Adrenal gland (tissue), 12 donors: ENCODE results near the gene EZH2. TPM values are rescaled to one million over a fixed set of nuclear protein-coding genes. Genes with fewer than 3 reads are reported as not detected.

Experiments
- polyA plus RNA-seq, 3 donors: library from polyadenylated mRNA; stranded (reverse); fragments of 200-250 nt in 2 of 3; fragments of 350-450 nt in 1 of 3; fragmentation: Illumina TruSeq in 1 of 3; extraction: RNeasy Lipid Tissue Mini Kit (QIAGEN cat#74804) in 1 of 3; gene quantifications; one replicate each; pipeline ENCODE4 v1.2.3, GENCODE V29; 2013 to 2014
- small RNA-seq, 2 donors: library from RNA; depleted of rRNA; stranded (forward); fragments of <200 nt; gene quantifications; one replicate each; pipeline ENCODE3, GENCODE V24; 2016
- total RNA-seq, 9 donors: library from RNA; depleted of rRNA in 4 of 9; stranded (reverse); fragments of >200 nt in 4 of 9; fragments of 120-200 nt in 1 of 9; fragmentation: NEBNext Ultra II Directional in 1 of 9; extraction: Animal tissue kit (Norgen Biotek cat#: 25700) in 1 of 9; gene quantifications; one replicate each; pipeline versions ENCODE4 v1.1.0 to v1.2.4, GENCODE V29; 2013 to 2023
- donor health status: healthy with polysubstance abuse.
- donor health status: Bipolar disorder and iron deficiency.
- donor health status: DM: yes; HTN: yes; CAD: no.
- donor health status: DM: no; HTN: no; CAD: no.
- donor health status: DM: no; HTN: no; CAD: no.
- donor health status: DM: yes; HTN: yes; CAD: no.

Gene EZH2
- total and polyA plus RNA-seq, 12 donors, result 0.61 to 11.6 (median 2.3) TPM

Small RNAs within 50 kb of the gene (small RNA-seq; reads per million reads assigned to genes)
- gene RF00017, result 0 reads per million in 2 donors
- gene RN7SL569P, result 0 reads per million in 2 donors
- gene RNU7-20P, result 0 reads per million in 2 donors

Other genes with a start within 250 kb of the EZH2 start
- gene CUL1, start 185.4 kb downstream of the EZH2 start, total RNA-seq, result 10 to 100 TPM; 27.8 to 69.0 (median 39.1) TPM
- gene CUL1, start 185.4 kb downstream of the EZH2 start, polyA plus RNA-seq, result 100 to 1,000 TPM in 1 of 3 donors, 10 to 100 TPM in 2; 20.8 to 106 (median 22.3) TPM
- 100 to 1,000 TPM in 2 of 9 donors, 10 to 100 TPM in 7; 52.1 to 123 (median 71.7) TPM for gene PDIA4, start 144.2 kb upstream of the EZH2 start, total RNA-seq
- 10 to 100 TPM; 19.9 to 91.3 (median 26.1) TPM for gene PDIA4, start 144.2 kb upstream of the EZH2 start, polyA plus RNA-seq
- 10 to 100 TPM in 1 of 9 donors, 1 to 10 TPM in 8; 4.2 to 13.0 (median 5.3) TPM for gene ZNF786, start 206.4 kb upstream of the EZH2 start, total RNA-seq
- gene ZNF786, start 206.4 kb upstream of the EZH2 start, polyA plus RNA-seq, result 1 to 10 TPM; 2.6 to 5.1 (median 3.5) TPM
- 1 to 10 TPM in 8 of 9 donors, under 1 TPM in 1; 0.36 to 3.1 (median 1.5) TPM for gene ZNF425, start 242.0 kb upstream of the EZH2 start, total RNA-seq
- gene ZNF425, start 242.0 kb upstream of the EZH2 start, polyA plus RNA-seq, result 1 to 10 TPM in 2 of 3 donors, under 1 TPM in 1; 0.71 to 2.9 (median 1.4) TPM